NCI-H526 (cell line): Measurements from ENCODE around the gene CLDN10.

ENCODE experiments used
- DNase-seq, 2 experiments: peaks; one replicate each; lab custom pipeline; 2025; lab: John Stamatoyannopoulos, UW

The CLDN10 gene

GRCh38 chr13:95601906-95602305 is 49.4 kb downstream of the CLDN10 start:
- no peak for DNase-seq

- DNase-seq = no peak
Observed at GRCh38 chr13:95603887-95604555, 51.5 kb downstream of the CLDN10 start.

- no peak for DNase-seq
Observed at GRCh38 chr13:95604556-95604915, 52.0 kb downstream of the CLDN10 start.

- no peak for DNase-seq
Observed at GRCh38 chr13:95605448-95606125, 53.1 kb downstream of the CLDN10 start.

GRCh38 chr13:95607366-95607765 is 54.8 kb downstream of the CLDN10 start:
- DNase-seq = no peak

- no peak for DNase-seq
Observed at GRCh38 chr13:95608640-95609323, 56.3 kb downstream of the CLDN10 start.

GRCh38 chr13:95614641-95615245 is 62.2 kb downstream of the CLDN10 start:
- DNase-seq = no peak

- no peak for DNase-seq
Observed at GRCh38 chr13:95615539-95615938, 63.0 kb downstream of the CLDN10 start.

- no peak for DNase-seq
Observed at GRCh38 chr13:95620030-95620824, 67.7 kb downstream of the CLDN10 start.

GRCh38 chr13:95620825-95621498 is 68.4 kb downstream of the CLDN10 start:
- no peak for DNase-seq

GRCh38 chr13:95623141-95623540 is 70.6 kb downstream of the CLDN10 start:
- DNase-seq = no peak

- DNase-seq = peak; percentile 12 to 71
Observed at GRCh38 chr13:95624020-95624419, 71.5 kb downstream of the CLDN10 start.

- no peak for DNase-seq
Observed at GRCh38 chr13:95626768-95627167, 74.2 kb downstream of the CLDN10 start.

GRCh38 chr13:95627590-95627989 is 75.1 kb downstream of the CLDN10 start:
- no peak for DNase-seq

GRCh38 chr13:95628488-95628887 is 76.0 kb downstream of the CLDN10 start:
- DNase-seq = no peak

- DNase-seq = no peak
Observed at GRCh38 chr13:95629071-95629470, 76.6 kb downstream of the CLDN10 start.
